Measurements from ENCODE around the gene CAMTA2. TPM values are rescaled to one million over a fixed set of nuclear protein-coding genes. Genes with fewer than 3 reads are reported as not detected.

CAMTA2 gene
- total and polyA plus RNA-seq, 2 experiments from 2014 or later, result 4.4 to 8.7 TPM

DNA sequence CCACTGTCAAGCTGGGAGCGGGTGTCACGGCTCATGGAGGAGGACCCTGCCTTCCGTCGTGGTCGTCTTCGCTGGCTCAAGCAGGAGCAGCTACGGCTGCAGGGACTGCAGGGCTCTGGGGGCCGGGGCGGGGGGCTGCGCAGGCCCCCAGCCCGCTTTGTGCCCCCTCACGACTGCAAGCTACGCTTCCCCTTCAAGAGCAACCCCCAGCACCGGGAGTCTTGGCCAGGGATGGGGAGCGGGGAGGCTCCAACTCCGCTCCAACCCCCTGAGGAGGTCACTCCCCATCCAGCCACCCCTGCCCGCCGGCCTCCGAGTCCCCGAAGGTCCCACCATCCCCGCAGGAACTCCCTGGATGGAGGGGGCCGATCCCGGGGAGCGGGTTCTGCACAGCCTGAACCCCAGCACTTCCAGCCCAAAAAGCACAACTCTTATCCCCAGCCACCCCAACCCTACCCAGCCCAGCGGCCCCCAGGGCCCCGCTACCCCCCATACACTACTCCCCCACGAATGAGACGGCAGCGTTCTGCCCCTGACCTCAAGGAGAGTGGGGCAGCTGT is 36.2 kb upstream of the CAMTA2 start:
- H4K20me1 ChIP-seq (replicated peaks; ENCODE audit: insufficient read depth), result peaks cover 6% of the 10 kb centered on the region; the same call in 1 of the 2 replicates
- H3K27ac ChIP-seq (ENCODE audit: low read depth), result no peak overlapping the region
- no peaks in the 10 kb centered on the region for H3K27me3 ChIP-seq (ENCODE audit: insufficient read depth)
- Mint-ChIP-seq H3K36me3 (ENCODE audit: low read depth) (peaks cover 44% of the 10 kb centered on the region), H3K4me3 (no peak overlapping the region), H3K4me1 (no peaks in the 10 kb centered on the region), H3K27ac (no peak overlapping the region), H3K27me3 (ENCODE audit: insufficient read depth, low read depth, poor library complexity) (peaks cover 2% of the 10 kb centered on the region), H3K9me3 (no peaks in the 10 kb centered on the region)
- ATAC-seq, result no peak
- H3K36me3 ChIP-seq (ENCODE audit: insufficient read depth), result peaks cover 4% of the 10 kb centered on the region; the same call in 1 of the 2 replicates
- TF ChIP-seq, protein P1, sequence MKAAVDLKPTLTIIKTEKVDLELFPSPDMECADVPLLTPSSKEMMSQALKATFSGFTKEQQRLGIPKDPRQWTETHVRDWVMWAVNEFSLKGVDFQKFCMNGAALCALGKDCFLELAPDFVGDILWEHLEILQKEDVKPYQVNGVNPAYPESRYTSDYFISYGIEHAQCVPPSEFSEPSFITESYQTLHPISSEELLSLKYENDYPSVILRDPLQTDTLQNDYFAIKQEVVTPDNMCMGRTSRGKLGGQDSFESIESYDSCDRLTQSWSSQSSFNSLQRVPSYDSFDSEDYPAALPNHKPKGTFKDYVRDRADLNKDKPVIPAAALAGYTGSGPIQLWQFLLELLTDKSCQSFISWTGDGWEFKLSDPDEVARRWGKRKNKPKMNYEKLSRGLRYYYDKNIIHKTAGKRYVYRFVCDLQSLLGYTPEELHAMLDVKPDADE (IDR thresholded peaks at IDR 0.05), result no peak
- TF ChIP-seq ZNF331 (CRISPR knock-in tag; IDR thresholded peaks at IDR 0.05; ENCODE audit: low read depth) (no peak), STAT1 (IDR thresholded peaks at IDR 0.05; ENCODE audit: unreplicated experiment) (no peak)
- no peak for DNase-seq (ENCODE audit: low spot score)
- H3K79me2 ChIP-seq (replicated peaks; ENCODE audit: insufficient read depth), result no peaks in the 10 kb centered on the region
- no peak overlapping the region for H3K4me2 ChIP-seq
- no peak overlapping the region for H3K4me3 ChIP-seq
- no peaks in the 10 kb centered on the region for H3K9me2 ChIP-seq (ENCODE audit: insufficient read depth)
- no peak overlapping the region for H2AFZ ChIP-seq
- H3K4me1 ChIP-seq (ENCODE audit: insufficient read depth), result no peaks in the 10 kb centered on the region
- no peaks in the 10 kb centered on the region for H3F3A ChIP-seq (replicated peaks; ENCODE audit: low read depth)

DNA sequence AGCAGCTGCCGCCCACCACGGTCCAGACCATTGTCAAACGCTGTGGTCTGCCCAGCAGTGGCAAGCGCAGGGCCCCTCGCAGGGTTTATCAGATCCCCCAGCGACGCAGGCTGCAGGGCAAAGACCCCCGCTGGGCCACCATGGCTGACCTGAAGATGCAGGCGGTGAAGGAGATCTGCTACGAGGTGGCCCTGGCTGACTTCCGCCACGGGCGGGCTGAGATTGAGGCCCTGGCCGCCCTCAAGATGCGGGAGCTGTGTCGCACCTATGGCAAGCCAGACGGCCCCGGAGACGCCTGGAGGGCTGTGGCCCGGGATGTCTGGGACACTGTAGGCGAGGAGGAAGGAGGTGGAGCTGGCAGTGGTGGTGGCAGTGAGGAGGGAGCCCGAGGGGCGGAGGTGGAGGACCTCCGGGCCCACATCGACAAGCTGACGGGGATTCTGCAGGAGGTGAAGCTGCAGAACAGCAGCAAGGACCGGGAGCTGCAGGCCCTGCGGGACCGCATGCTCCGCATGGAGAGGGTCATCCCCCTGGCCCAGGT is 34.8 kb upstream of the CAMTA2 start:
- no peaks in the 10 kb centered on the region for H3K9me3 Mint-ChIP-seq
- Histone ChIP-seq H4K20me1 (replicated peaks; ENCODE audit: insufficient read depth) (peaks cover 6% of the 10 kb centered on the region; the same call in 1 of the 2 replicates), H3K79me2 (replicated peaks; ENCODE audit: insufficient read depth) (no peaks in the 10 kb centered on the region), H2AFZ (no peak overlapping the region), H3K27me3 (ENCODE audit: insufficient read depth) (no peaks in the 10 kb centered on the region), H3K9me2 (ENCODE audit: insufficient read depth) (no peaks in the 10 kb centered on the region), H3K4me1 (ENCODE audit: insufficient read depth) (no peaks in the 10 kb centered on the region), H3K27ac (ENCODE audit: low read depth) (no peak overlapping the region), H3F3A (replicated peaks; ENCODE audit: low read depth) (no peaks in the 10 kb centered on the region), H3K4me2 (no peak overlapping the region), H3K36me3 (ENCODE audit: insufficient read depth) (peaks cover 4% of the 10 kb centered on the region; the same call in 1 of the 2 replicates), H3K4me3 (no peak overlapping the region)
- no peak for TF ChIP-seq ZNF331 (CRISPR knock-in tag; IDR thresholded peaks at IDR 0.05; ENCODE audit: low read depth)
- TF ChIP-seq CREB1 (CRISPR knock-in tag; IDR thresholded peaks at IDR 0.05; ENCODE audit: low read depth), result no peak
- TF ChIP-seq, protein P1 (IDR thresholded peaks at IDR 0.05), result no peak
- no peak for TF ChIP-seq ZNF114 (CRISPR knock-in tag; IDR thresholded peaks at IDR 0.05)
- no peak for TF ChIP-seq JUNB (IDR thresholded peaks at IDR 0.05; ENCODE audit: unreplicated experiment)
- H3K36me3 Mint-ChIP-seq (ENCODE audit: low read depth), result peaks cover 46% of the 10 kb centered on the region
- H3K4me3 Mint-ChIP-seq, result no peak overlapping the region
- ATAC-seq (no peak), DNase-seq (ENCODE audit: low spot score) (no peak)
- no peaks in the 10 kb centered on the region for H3K4me1 Mint-ChIP-seq
- H3K27ac Mint-ChIP-seq, result peak overlapping the region; percentile 67; the same call in 1 of the 2 replicates
- H3K27me3 Mint-ChIP-seq (ENCODE audit: insufficient read depth, low read depth, poor library complexity), result peaks cover 2% of the 10 kb centered on the region

DNA sequence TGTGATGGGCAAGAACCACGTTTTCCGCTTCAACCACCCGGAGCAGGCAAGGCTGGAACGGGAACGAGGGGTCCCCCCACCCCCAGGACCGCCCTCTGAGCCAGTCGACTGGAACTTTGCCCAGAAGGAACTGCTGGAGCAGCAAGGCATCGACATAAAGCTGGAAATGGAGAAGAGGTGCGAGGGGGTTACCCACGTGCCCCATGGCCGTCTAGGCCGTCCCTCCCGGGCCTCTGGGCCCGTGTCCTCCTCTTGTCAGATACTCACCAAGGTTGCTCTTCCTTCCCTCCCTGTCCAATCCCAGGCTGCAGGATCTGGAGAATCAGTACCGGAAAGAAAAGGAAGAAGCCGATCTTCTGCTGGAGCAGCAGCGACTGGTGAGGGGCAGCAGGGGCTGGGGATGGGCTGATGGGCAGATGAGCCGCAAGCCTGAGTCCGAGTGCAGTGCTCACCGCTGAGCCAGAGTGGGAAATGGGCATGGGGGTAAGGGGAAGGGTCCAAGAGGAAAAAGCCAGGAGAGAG is 33.1 kb upstream of the CAMTA2 start:
- H3K4me2 ChIP-seq, result no peak overlapping the region
- no peak overlapping the region for H3K27ac ChIP-seq (ENCODE audit: low read depth)
- peaks cover 2% of the 10 kb centered on the region for H3K27me3 Mint-ChIP-seq (ENCODE audit: insufficient read depth, low read depth, poor library complexity)
- no peaks in the 10 kb centered on the region for H3K4me1 ChIP-seq (ENCODE audit: insufficient read depth)
- H3K4me1 Mint-ChIP-seq, result no peaks in the 10 kb centered on the region
- no peak for DNase-seq (ENCODE audit: low spot score)
- no peaks in the 10 kb centered on the region for H3K27me3 ChIP-seq (ENCODE audit: insufficient read depth)
- no peaks in the 10 kb centered on the region for H3K79me2 ChIP-seq (replicated peaks; ENCODE audit: insufficient read depth)
- H3K9me3 Mint-ChIP-seq, result no peaks in the 10 kb centered on the region
- H3K36me3 Mint-ChIP-seq (ENCODE audit: low read depth), result peaks cover 53% of the 10 kb centered on the region
- no peaks in the 10 kb centered on the region for H3F3A ChIP-seq (replicated peaks; ENCODE audit: low read depth)
- H3K4me3 Mint-ChIP-seq, result no peak overlapping the region
- H3K9me2 ChIP-seq (ENCODE audit: insufficient read depth), result no peaks in the 10 kb centered on the region
- ATAC-seq, result no peak
- H3K27ac Mint-ChIP-seq, result no peak overlapping the region
- peaks cover 12% of the 10 kb centered on the region for H3K36me3 ChIP-seq (ENCODE audit: insufficient read depth)
- H3K4me3 ChIP-seq, result no peak overlapping the region
- no peak overlapping the region for H2AFZ ChIP-seq
- H4K20me1 ChIP-seq (replicated peaks; ENCODE audit: insufficient read depth), result peaks cover 6% of the 10 kb centered on the region; the same call in 1 of the 2 replicates
- TF ChIP-seq, protein P1 (IDR thresholded peaks at IDR 0.05), result no peak
- TF ChIP-seq ZNF114 (CRISPR knock-in tag; IDR thresholded peaks at IDR 0.05), result no peak
- no peak for TF ChIP-seq EZH2 (IDR thresholded peaks at IDR 0.05; ENCODE audit: low read depth, unreplicated experiment)
- TF ChIP-seq, protein P2, sequence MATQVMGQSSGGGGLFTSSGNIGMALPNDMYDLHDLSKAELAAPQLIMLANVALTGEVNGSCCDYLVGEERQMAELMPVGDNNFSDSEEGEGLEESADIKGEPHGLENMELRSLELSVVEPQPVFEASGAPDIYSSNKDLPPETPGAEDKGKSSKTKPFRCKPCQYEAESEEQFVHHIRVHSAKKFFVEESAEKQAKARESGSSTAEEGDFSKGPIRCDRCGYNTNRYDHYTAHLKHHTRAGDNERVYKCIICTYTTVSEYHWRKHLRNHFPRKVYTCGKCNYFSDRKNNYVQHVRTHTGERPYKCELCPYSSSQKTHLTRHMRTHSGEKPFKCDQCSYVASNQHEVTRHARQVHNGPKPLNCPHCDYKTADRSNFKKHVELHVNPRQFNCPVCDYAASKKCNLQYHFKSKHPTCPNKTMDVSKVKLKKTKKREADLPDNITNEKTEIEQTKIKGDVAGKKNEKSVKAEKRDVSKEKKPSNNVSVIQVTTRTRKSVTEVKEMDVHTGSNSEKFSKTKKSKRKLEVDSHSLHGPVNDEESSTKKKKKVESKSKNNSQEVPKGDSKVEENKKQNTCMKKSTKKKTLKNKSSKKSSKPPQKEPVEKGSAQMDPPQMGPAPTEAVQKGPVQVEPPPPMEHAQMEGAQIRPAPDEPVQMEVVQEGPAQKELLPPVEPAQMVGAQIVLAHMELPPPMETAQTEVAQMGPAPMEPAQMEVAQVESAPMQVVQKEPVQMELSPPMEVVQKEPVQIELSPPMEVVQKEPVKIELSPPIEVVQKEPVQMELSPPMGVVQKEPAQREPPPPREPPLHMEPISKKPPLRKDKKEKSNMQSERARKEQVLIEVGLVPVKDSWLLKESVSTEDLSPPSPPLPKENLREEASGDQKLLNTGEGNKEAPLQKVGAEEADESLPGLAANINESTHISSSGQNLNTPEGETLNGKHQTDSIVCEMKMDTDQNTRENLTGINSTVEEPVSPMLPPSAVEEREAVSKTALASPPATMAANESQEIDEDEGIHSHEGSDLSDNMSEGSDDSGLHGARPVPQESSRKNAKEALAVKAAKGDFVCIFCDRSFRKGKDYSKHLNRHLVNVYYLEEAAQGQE (IDR thresholded peaks at IDR 0.05; ENCODE audit: unreplicated experiment), result no peak
- TF ChIP-seq EZH2phosphoT487 (IDR thresholded peaks at IDR 0.05; ENCODE audit: unreplicated experiment), result no peak
- TF ChIP-seq STAT1 (IDR thresholded peaks at IDR 0.05; ENCODE audit: unreplicated experiment), result no peak
- TF ChIP-seq JUNB (IDR thresholded peaks at IDR 0.05; ENCODE audit: unreplicated experiment), result no peak

Data from GM23338 (cell line).